Brain microvascular endothelial cell (primary cell): ENCODE measurements around the gene CYP27C1.

Experiments used
- DNase-seq: peaks from one replicate; pipeline ENCODE4 v3.0.0-alpha.2; 2020
- H3K27ac ChIP-seq: fragments of 250-450 bp; sonication (Bioruptor Pico); 2 replicates; pipeline ENCODE4 v1.5.1; 2020; ENCODE audit warnings: mild to moderate bottlenecking, moderate library complexity
- H3K27me3 ChIP-seq: fragments of 250-450 bp; sonication (Bioruptor Pico); replicated peaks from 2 replicates; pipeline ENCODE4 v1.5.1; 2020; ENCODE audit warnings: mild to moderate bottlenecking
- H3K36me3 ChIP-seq: fragments of 250-450 bp; sonication (Bioruptor Pico); replicated peaks from 2 replicates; pipeline ENCODE4 v1.5.1; 2020; ENCODE audit warnings: mild to moderate bottlenecking
- H3K4me3 ChIP-seq: 2 replicates; pipeline ENCODE4 v1.5.1; 2011; ENCODE audit warnings: low read depth, mild to moderate bottlenecking, control low read depth, low read length, moderate library complexity
- in situ Hi-C: cut with HindIII; loops from 2 replicates; pipeline ENCODE4 v1.10.0; 2017; ENCODE audit warnings: low sequenced_read_pairs, low pct_ligation_motif_present
- TF ChIP-seq, protein P1 (sequence below): IDR thresholded peaks from 2 replicates; pipeline ENCODE4 v1.5.1; 2011; ENCODE audit warnings: low read depth, mild to moderate bottlenecking, moderate library complexity, low read length, control low read depth, inconsistent platforms; ENCODE audit errors: missing control alignments

The CYP27C1 gene

DNA sequence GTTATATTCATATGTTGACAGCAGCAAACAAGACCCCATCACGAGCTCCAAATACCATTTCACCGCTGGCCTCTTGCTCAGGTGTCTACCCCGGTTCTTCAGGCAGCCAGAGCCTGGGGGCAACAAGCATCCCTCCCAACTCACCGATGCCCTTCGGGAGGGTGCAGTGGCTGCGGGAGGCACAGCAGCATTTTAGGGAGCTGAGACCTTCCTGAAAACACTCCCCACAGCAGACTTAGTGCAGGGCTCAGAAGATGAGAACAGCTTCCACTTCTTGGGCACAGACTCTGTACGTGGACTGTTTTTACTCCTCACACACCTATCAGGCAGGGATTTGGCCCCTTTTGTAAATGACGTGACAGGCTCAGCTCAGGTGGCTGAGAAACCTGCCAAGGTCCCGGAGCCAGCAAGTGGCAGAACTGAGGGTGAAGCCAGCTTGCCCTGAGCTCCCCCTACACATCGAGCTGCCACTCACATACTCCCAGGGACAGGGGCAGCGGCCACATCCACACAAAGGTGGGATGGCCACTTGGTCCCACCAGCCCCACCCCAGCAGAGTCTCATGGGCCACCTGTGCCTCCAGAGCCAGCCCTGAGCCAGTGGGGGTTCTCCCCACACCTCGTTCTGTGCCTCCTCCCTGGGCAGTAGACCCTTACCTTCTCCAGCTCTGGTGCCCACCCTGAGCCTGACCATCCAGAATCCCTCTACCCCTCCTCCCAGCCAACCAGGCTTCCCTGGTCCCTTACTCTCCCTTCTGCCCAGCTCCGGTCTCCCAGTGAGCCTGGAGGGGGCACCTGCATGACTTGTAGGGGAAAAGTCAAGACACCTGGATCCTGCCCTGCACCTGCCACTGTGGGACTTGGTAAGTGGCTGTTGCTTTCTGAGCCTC, 28.5 kb downstream of the CYP27C1 start:
- in situ Hi-C loops: no loop called here
- no peaks in the 10 kb centered on the region for H3K27me3 ChIP-seq
- TF ChIP-seq, protein P1, sequence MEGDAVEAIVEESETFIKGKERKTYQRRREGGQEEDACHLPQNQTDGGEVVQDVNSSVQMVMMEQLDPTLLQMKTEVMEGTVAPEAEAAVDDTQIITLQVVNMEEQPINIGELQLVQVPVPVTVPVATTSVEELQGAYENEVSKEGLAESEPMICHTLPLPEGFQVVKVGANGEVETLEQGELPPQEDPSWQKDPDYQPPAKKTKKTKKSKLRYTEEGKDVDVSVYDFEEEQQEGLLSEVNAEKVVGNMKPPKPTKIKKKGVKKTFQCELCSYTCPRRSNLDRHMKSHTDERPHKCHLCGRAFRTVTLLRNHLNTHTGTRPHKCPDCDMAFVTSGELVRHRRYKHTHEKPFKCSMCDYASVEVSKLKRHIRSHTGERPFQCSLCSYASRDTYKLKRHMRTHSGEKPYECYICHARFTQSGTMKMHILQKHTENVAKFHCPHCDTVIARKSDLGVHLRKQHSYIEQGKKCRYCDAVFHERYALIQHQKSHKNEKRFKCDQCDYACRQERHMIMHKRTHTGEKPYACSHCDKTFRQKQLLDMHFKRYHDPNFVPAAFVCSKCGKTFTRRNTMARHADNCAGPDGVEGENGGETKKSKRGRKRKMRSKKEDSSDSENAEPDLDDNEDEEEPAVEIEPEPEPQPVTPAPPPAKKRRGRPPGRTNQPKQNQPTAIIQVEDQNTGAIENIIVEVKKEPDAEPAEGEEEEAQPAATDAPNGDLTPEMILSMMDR: no peak
- no peak overlapping the region for H3K27ac ChIP-seq
- H3K4me3 ChIP-seq: no peak overlapping the region
- no peaks in the 10 kb centered on the region for H3K36me3 ChIP-seq
- no peak for DNase-seq

DNA sequence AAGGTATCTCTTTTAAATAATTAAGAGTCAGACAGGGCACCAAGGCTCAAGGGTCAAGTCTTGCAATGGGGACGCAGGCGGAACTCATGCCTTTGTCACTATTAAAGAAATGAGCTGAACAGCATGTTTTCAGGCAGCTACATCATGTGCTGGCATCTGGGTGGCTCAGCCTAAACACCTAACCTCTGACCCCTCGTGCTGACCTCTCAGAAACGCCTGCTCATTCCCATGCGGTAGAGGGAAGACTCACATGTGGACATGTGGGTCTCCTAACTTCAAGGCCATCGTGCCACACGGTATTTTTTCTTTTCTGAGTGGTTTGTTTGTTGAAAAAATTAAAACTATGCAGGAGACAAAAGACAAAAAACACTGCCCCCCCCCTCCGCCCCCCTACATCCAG, 31.3 kb downstream of the CYP27C1 start:
- no peak for DNase-seq
- TF ChIP-seq, protein P1: no peak
- H3K27me3 ChIP-seq: no peaks in the 10 kb centered on the region
- H3K4me3 ChIP-seq: no peak overlapping the region
- H3K27ac ChIP-seq: no peak overlapping the region
- in situ Hi-C loops: no loop called here
- no peaks in the 10 kb centered on the region for H3K36me3 ChIP-seq

DNA sequence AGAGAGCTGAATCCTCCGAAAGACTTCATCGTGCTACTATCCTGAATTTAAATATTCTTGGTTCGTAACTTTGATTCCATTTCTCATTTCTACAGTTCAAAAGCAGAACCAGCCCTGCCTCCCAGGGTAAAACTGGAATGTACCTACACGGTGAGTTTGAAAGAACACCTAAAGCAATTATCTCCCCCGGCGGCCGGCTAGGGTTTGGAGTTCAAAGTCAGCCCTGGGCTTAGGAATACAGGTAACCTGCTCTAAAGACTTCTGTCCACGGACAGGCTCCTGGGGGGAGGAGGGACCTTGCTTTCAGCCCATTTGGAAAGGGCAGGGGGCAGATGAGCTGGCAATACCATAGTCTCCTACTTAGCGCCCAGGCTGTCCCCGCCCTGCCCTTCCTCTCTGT, 32.3 kb downstream of the CYP27C1 start:
- in situ Hi-C loops: no loop called here
- no peak for DNase-seq
- H3K27me3 ChIP-seq: no peaks in the 10 kb centered on the region
- no peaks in the 10 kb centered on the region for H3K36me3 ChIP-seq
- H3K27ac ChIP-seq: no peak overlapping the region
- no peak overlapping the region for H3K4me3 ChIP-seq
- TF ChIP-seq, protein P1: no peak

DNA sequence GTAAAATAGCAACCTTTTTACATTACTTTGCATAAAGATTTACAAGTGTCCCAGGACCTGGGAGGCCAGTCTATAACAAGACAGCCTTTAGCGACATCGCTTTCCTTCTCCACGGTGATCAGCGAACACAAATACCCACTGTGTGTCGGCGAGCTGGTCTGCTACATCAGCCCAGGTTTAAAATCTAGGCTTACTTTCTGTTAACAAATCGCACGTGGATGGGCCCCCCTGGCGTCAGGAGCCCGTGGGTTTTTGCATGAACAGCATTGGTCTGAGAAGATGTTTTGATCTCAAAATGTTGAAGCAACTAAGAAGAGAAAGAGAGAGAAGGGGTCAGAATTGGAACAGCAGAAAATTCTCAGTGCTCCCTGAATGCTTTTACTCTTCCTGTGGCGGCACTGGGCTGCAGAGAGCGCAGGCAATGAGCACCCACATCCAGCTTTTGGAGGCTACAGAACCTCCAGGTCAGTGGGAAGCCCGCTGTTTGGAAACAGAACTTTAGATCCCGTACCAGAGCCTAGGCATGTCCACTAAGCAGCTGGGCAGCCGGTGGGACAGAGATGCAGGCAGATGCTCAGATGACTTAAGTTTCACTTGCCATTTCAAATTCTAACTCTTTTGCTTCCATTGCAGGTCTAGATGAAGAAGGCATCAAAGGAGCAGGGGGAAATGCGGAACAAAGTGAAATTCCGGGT, 32.9 kb downstream of the CYP27C1 start:
- H3K27ac ChIP-seq: no peak overlapping the region
- DNase-seq: no peak
- in situ Hi-C loops: no loop called here
- TF ChIP-seq, protein P1: no peak
- no peaks in the 10 kb centered on the region for H3K36me3 ChIP-seq
- H3K27me3 ChIP-seq: no peaks in the 10 kb centered on the region
- H3K4me3 ChIP-seq: no peak overlapping the region

DNA sequence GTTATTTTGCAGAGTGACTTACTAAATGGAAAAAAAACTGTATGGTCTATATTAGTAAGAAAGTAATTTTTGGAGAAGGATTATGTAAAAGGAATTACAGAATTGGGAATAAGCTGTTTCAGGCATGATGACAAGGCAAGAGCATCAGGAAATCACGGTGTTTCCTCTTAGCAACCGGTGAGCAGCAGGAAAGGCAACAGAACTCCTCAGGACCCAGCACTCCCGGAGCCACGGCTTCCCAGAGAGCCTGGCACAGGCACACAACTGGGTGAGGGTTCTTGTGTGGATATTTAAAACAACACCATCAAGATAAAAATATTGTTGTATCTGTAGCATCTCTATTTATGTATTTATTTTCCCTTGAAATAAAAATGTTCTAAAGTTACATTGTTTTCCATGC, 34.4 kb downstream of the CYP27C1 start:
- in situ Hi-C loops: no loop called here
- Histone ChIP-seq H3K27me3 (no peaks in the 10 kb centered on the region), H3K27ac (no peak overlapping the region), H3K36me3 (no peaks in the 10 kb centered on the region), H3K4me3 (no peak overlapping the region)
- no peak for DNase-seq
- TF ChIP-seq, protein P1: no peak
